CD14-positive monocyte (primary cell): ENCODE data around the gene BBS9. TPM values are rescaled to one million over a fixed set of nuclear protein-coding genes. Genes with fewer than 3 reads are reported as not detected.

Experiments used
- DNase-seq, 3 donors: peaks; one replicate each; pipeline ENCODE4 v3.0.0-alpha.2; 2011 to 2022
- H2AFZ ChIP-seq: 2 replicates; pipeline ENCODE4 v1.6.0; 2012; ENCODE audit warnings: mild to moderate bottlenecking, low read depth, low read length, inconsistent platforms; ENCODE audit not compliant: insufficient read depth, poor library complexity, severe bottlenecking
- H3K27ac ChIP-seq, 2 donors: 1 replicate in 1 of 2; 2 replicates in 1 of 2; pipeline ENCODE4 v1.5.1; 2012 to 2013; ENCODE audit warnings: low read length in 2 of 2, control low read depth in 1 of 2, inconsistent platforms in 1 of 2, low read depth in 1 of 2, mild to moderate bottlenecking in 1 of 2
- H3K27me3 ChIP-seq, 2 donors: one replicate each; pipeline versions ENCODE4 v1.6.0 to v1.6.1; 2011 to 2013; ENCODE audit warnings: low read length in 2 of 2; ENCODE audit not compliant: control insufficient read depth in 2 of 2, insufficient read depth in 2 of 2
- H3K36me3 ChIP-seq, 2 donors: replicated peaks in 1 of 2; 1 replicate in 1 of 2; 2 replicates in 1 of 2; pipeline versions ENCODE4 v1.5.1 to v1.6.1; 2012 to 2013; ENCODE audit warnings: low read length in 2 of 2, control low read depth in 1 of 2, inconsistent platforms in 1 of 2, mild to moderate bottlenecking in 1 of 2; ENCODE audit not compliant: insufficient read depth in 2 of 2, control insufficient read depth in 1 of 2
- H3K4me1 ChIP-seq, 2 donors: 1 replicate in 1 of 2; 2 replicates in 1 of 2; pipeline versions ENCODE4 v1.5.1 to v1.6.1; 2012 to 2013; ENCODE audit warnings: low read length in 2 of 2, control low read depth in 1 of 2, inconsistent platforms in 1 of 2, mild to moderate bottlenecking in 1 of 2, moderate library complexity in 1 of 2; ENCODE audit not compliant: insufficient read depth in 2 of 2, control insufficient read depth in 1 of 2
- H3K4me2 ChIP-seq: replicated peaks from 2 replicates; pipeline ENCODE3; 2012; ENCODE audit warnings: low read length, moderate library complexity, mild to moderate bottlenecking; ENCODE audit not compliant: poor library complexity, severe bottlenecking; ENCODE audit errors: extremely low read depth
- H3K4me3 ChIP-seq, 3 experiments: fragments of 200-600 bp in 1 of 3; sonication (generic) in 1 of 3; replicated peaks in 1 of 3; 1 replicate in 2 of 3; 2 replicates in 1 of 3; pipeline ENCODE4 v1.5.1; 2011 to 2013; ENCODE audit warnings: low read length in 3 of 3, mild to moderate bottlenecking in 3 of 3, control low read depth in 2 of 3, low read depth in 2 of 3, inconsistent platforms in 1 of 3, moderate library complexity in 1 of 3
- H3K79me2 ChIP-seq: 2 replicates; pipeline ENCODE4 v1.6.0; 2012; ENCODE audit warnings: mild to moderate bottlenecking, control low read depth, inconsistent platforms, low read length, moderate library complexity; ENCODE audit not compliant: insufficient read depth
- H3K9ac ChIP-seq: 2 replicates; pipeline ENCODE4 v1.6.0; 2017; ENCODE audit warnings: low read length, mild to moderate bottlenecking; ENCODE audit not compliant: insufficient read depth, poor library complexity, severe bottlenecking
- H3K9me3 ChIP-seq, 2 donors: replicated peaks in 1 of 2; 1 replicate in 1 of 2; 2 replicates in 1 of 2; pipeline versions ENCODE4 v1.5.1 to v1.6.1; 2012 to 2013; ENCODE audit warnings: low read length in 2 of 2, control low read depth in 1 of 2; ENCODE audit not compliant: control insufficient read depth in 1 of 2, insufficient read depth in 1 of 2
- H4K20me1 ChIP-seq: 2 replicates; pipeline ENCODE4 v1.6.0; 2012; ENCODE audit warnings: mild to moderate bottlenecking, low read length, control low read depth, moderate library complexity; ENCODE audit not compliant: insufficient read depth
- H3K27ac Mint-ChIP-seq, 7 donors: one replicate each; pipeline ENCODE4 v1.8.0; 2020; ENCODE audit warnings: mild to moderate bottlenecking in 7 of 7, mixed read lengths in 7 of 7, moderate library complexity in 6 of 7, inconsistent platforms in 2 of 7
- H3K27me3 Mint-ChIP-seq, 3 donors: one replicate each; pipeline ENCODE4 v1.8.0; 2021 to 2022; ENCODE audit warnings: low read depth in 3 of 3, mild to moderate bottlenecking in 3 of 3, mixed read lengths in 3 of 3, moderate library complexity in 3 of 3, inconsistent platforms in 1 of 3
- H3K36me3 Mint-ChIP-seq, 2 donors: one replicate each; pipeline ENCODE4 v1.8.0; 2020; ENCODE audit warnings: mixed read lengths in 2 of 2, inconsistent platforms in 1 of 2, mild to moderate bottlenecking in 1 of 2
- H3K4me1 Mint-ChIP-seq: one replicate; pipeline ENCODE4 v1.8.0; 2020; ENCODE audit warnings: mild to moderate bottlenecking, mixed read lengths
- H3K4me3 Mint-ChIP-seq, 2 donors: one replicate each; pipeline ENCODE4 v1.8.0; 2020; ENCODE audit warnings: mild to moderate bottlenecking in 2 of 2, mixed read lengths in 2 of 2, moderate library complexity in 1 of 2
- H3K9me3 Mint-ChIP-seq, 7 donors: one replicate each; pipeline ENCODE4 v1.8.0; 2020 to 2022; ENCODE audit warnings: mixed read lengths in 7 of 7, mild to moderate bottlenecking in 6 of 7, moderate library complexity in 6 of 7, inconsistent platforms in 2 of 7
- CTCF ChIP-seq: fragments of 200-600 bp; IDR thresholded peaks from one replicate; pipeline ENCODE4 v1.8.0; 2022; ENCODE audit warnings: antibody characterized with exemption, mild to moderate bottlenecking
- WGBS: methylation state at CpG from one replicate; pipeline ENCODE4 v1.1.5; 2013; ENCODE audit warnings: missing lambda C conversion rate; ENCODE audit not compliant: insufficient coverage; 5-methylcytosine and 5-hydroxymethylcytosine counted together
- intact Hi-C, 2 donors: fragments of 100-400 bp; cut with micrococcal nuclease; formaldehyde crosslinking; loops; one replicate each; pipeline versions ENCODE4 v1.15.0 to v1.15.1; 2023
- polyA plus RNA-seq, 3 donors: library from polyadenylated mRNA; depleted of rRNA in 1 of 3; unstranded in 2 of 3; stranded (reverse) in 1 of 3; fragments of 300-500 nt in 2 of 3; fragments of >200 nt in 1 of 3; fragmentation: Illumina TruSeq in 2 of 3; gene quantifications; 1 replicate in 2 of 3; 2 replicates in 1 of 3; pipeline ENCODE4 v1.2.3, GENCODE V29; 2012 to 2021

Gene BBS9
- polyA plus RNA-seq, 3 donors = 4.9 to 7.5 (median 6.8) TPM

- H3K9me3 ChIP-seq = no peaks in the 10 kb centered on the region
- no peak overlapping the region for H3K27ac ChIP-seq
- H2AFZ ChIP-seq = no peak overlapping the region
- no peaks in the 10 kb centered on the region for H3K27me3 ChIP-seq
- intact Hi-C loops = no loop called here
- H3K36me3 Mint-ChIP-seq = no peaks in the 10 kb centered on the region
- no CpG with 5 or more reads among the region's 2 CpGs for WGBS
- no peaks in the 10 kb centered on the region for H3K4me1 ChIP-seq
- no peak overlapping the region for H3K4me3 Mint-ChIP-seq
- no peaks in the 10 kb centered on the region for H3K27me3 Mint-ChIP-seq
- H3K79me2 ChIP-seq = no peaks in the 10 kb centered on the region
- DNase-seq = no peak
- no peaks in the 10 kb centered on the region for H3K9me3 Mint-ChIP-seq
- H3K4me2 ChIP-seq = no peak overlapping the region
- no peak overlapping the region for H3K4me3 ChIP-seq
- no peak overlapping the region for H3K27ac Mint-ChIP-seq
- no peak for TF ChIP-seq CTCF
- H3K4me1 Mint-ChIP-seq = peaks cover 4% of the 10 kb centered on the region
- H3K9ac ChIP-seq = no peak overlapping the region
- H4K20me1 ChIP-seq = no peaks in the 10 kb centered on the region
- no peaks in the 10 kb centered on the region for H3K36me3 ChIP-seq
Observed at GRCh38 chr7:33422141-33422540, 292.8 kb downstream of the BBS9 start.

- H4K20me1 ChIP-seq = no peaks in the 10 kb centered on the region
- Mint-ChIP-seq H3K36me3 (no peaks in the 10 kb centered on the region), H3K27me3 (no peaks in the 10 kb centered on the region), H3K27ac (no peak overlapping the region), H3K4me3 (no peak overlapping the region), H3K9me3 (no peaks in the 10 kb centered on the region), H3K4me1 (peaks cover 4% of the 10 kb centered on the region)
- no peak overlapping the region for H3K9ac ChIP-seq
- H3K27me3 ChIP-seq = no peaks in the 10 kb centered on the region
- no peaks in the 10 kb centered on the region for H3K79me2 ChIP-seq
- no peaks in the 10 kb centered on the region for H3K36me3 ChIP-seq
- H3K9me3 ChIP-seq = no peaks in the 10 kb centered on the region
- intact Hi-C loops = no loop called here
- no peak overlapping the region for H3K27ac ChIP-seq
- H3K4me3 ChIP-seq = no peak overlapping the region
- WGBS = 93% methylated on average over 5 of the region's 8 CpGs
- DNase-seq = no peak
- H3K4me1 ChIP-seq = no peaks in the 10 kb centered on the region
- no peak for TF ChIP-seq CTCF
- no peak overlapping the region for H2AFZ ChIP-seq
- H3K4me2 ChIP-seq = no peak overlapping the region
Observed at GRCh38 chr7:33422825-33423645, 293.7 kb downstream of the BBS9 start.
